Pulmonary artery endothelial cell (primary cell): Measurements from ENCODE around the gene TMIGD3. TPM values are rescaled to one million over a fixed set of nuclear protein-coding genes. Genes with fewer than 3 reads are reported as not detected.

ENCODE experiments used
- DNase-seq: peaks from one replicate; pipeline ENCODE4 v3.0.0-alpha.2; 2011; ENCODE audit warnings: low read depth, low spot score
- total RNA-seq: library from RNA; depleted of rRNA; stranded (reverse); fragments of >200 nt; gene quantifications from 2 replicates; pipeline ENCODE4 v1.2.3, GENCODE V29; 2014

Gene TMIGD3
- total RNA-seq, 1 donor from 2014 or later: not detected

DNA sequence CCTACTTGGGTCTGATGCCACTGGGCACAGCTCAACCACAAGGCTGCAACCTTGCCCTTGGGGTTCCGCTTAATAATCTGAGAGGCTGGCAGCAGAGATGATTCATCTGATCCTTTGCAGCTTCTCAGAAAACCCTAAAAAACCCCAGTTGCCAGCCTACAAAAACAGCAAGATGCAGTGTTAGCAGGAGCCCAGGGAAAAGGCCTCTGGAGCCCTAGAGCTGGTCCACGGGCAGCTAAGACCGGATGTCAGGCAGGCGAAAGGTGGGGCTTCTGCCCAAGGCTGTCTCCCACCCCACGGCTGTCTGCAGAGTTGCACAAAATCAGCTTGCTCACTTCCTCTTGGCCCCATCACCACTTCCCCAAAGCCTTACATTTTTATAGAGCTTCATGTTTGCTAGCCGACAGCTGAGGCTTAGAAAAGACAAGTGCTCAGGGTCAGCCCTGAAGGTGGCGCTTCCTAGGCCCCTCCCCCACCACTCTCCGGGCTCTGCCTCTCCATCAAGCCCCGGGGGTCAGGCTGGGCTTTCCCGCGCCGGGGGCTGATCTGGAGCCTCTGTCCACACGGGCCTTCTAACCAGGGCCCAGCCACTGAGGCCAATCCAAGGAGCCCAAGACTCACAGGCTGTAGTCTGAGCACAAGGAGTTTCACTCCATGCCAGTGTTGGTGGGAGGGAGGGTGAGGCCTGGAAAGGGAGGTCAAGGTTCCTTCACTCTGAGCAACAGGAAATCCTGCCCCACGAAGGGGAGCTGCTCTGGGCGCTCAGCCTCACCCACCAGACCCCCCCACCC, 4.2 kb upstream of the TMIGD3 start:
- no peak for DNase-seq

GRCh38 chr1:111506561-111506960, 3.1 kb upstream of the TMIGD3 start:
- DNase-seq: no peak

DNA sequence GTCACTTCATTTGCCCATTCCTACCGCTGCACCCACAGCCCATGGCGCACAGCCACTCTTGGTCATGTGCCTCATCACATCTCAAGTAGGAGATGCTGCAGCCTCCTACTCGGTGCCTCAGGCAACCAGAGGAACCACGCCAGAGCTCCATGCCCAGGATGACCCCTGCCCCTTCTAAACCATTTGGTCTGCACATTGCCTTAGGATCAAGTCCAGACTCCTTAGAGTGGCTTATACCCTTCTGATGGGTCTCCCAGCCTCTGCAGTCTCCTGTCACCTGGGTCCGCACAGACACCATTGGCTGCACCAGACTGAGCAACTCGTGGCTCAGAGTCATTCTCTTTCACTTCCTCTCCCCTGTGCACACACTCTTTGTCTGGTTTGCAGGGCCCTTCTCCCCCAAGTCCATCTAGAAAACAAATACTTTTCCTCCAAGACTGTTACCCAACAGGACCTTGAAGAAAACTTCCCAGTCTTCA, 2.2 kb upstream of the TMIGD3 start:
- no peak for DNase-seq

- DNase-seq: no peak
Observed at GRCh38 chr1:111504097-111504496, 664 bp upstream of the TMIGD3 start.

DNA sequence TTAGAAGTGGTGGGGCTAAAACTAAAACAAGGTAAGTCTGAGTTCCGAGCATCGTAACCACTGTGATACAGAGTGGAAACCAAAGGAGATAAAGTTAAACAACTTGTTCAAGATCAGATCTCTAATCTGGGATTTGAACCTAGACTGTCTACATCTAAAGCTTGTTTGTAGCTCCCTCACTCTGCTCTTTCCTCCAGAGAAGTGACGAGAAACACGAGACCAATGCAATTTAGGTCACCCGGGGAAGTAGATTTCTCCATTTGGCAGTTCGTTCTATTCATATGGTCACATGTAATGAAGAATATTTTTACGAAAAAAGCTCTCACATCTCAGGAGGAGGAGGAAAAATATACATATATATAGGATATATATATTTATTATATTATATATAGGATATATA, 1.8 kb downstream of the TMIGD3 start:
- DNase-seq: no peak

- DNase-seq: no peak
Observed at GRCh38 chr1:111499026-111499785, 4.2 kb downstream of the TMIGD3 start.

- DNase-seq: no peak
Observed at GRCh38 chr1:111497592-111497991, 5.8 kb downstream of the TMIGD3 start.

DNA sequence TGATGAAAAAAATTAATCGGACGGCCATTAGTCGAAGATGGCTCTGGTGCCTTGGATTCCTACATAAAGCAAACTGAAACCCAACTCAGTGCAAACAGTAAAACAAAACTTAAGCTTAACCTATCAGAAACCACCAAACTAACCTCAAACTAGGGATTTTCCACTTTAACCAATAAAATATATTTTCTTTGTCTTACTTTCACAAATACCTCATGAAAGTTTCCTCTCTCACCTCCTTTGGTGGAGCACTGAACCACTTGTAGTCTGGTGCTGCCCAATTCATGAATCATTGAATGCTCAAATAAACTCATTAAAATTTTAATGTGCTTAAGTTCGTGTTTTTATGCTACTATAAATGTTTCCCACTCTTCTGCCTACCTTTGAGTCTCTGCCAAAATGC, 7.0 kb downstream of the TMIGD3 start:
- no peak for DNase-seq

GRCh38 chr1:111491070-111491469, 12.4 kb downstream of the TMIGD3 start:
- no peak for DNase-seq

GRCh38 chr1:111490220-111490619, 13.2 kb downstream of the TMIGD3 start:
- DNase-seq: no peak

DNA sequence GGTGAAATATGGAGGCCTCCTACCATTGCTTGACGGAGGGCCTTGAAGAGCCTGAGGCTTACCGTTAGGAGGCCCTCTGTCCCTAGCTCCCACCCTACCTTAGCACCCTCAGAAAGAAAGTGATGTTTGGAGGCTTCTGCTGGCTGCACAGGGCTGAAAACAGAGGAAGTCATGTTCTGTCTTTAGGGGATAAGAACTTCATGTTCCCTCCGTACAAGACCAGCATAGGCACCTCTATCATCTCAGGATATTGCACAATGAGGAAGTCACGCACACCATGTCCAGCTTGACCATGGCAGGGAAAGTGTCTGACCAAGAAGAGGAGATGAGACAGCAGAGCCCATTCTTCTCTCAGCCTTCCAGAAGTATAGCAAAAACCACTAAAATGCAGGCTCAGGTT, 13.8 kb downstream of the TMIGD3 start:
- no peak for DNase-seq

- no peak for DNase-seq
Observed at GRCh38 chr1:111488669-111489068, 14.8 kb downstream of the TMIGD3 start.

GRCh38 chr1:111487133-111487532, 16.3 kb downstream of the TMIGD3 start:
- DNase-seq: no peak

DNA sequence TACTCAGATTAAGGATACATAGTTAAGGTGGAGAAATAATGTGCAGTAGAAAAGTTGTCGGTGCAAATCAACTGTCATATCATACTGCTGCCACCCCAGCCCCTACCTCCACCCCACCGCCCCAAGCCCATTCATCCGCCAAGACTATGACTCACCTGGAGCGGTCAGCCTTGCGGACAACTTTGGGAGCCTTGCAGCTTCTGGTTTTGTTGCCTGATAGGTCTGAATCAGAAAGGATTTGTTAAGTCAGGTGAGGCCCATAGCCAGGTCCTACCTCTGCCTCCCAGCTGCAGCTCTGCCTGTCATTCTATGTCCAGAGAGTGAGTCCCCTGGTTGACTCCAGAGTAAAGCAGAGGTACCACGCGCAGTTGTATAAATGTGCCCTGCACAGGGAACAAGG, 17.0 kb downstream of the TMIGD3 start:
- no peak for DNase-seq

GRCh38 chr1:111484391-111485026, 18.9 kb downstream of the TMIGD3 start:
- DNase-seq: no peak

- no peak for DNase-seq
Observed at GRCh38 chr1:111483876-111484275, 19.6 kb downstream of the TMIGD3 start.

- DNase-seq: no peak
Observed at GRCh38 chr1:111483166-111483565, 20.3 kb downstream of the TMIGD3 start.

DNA sequence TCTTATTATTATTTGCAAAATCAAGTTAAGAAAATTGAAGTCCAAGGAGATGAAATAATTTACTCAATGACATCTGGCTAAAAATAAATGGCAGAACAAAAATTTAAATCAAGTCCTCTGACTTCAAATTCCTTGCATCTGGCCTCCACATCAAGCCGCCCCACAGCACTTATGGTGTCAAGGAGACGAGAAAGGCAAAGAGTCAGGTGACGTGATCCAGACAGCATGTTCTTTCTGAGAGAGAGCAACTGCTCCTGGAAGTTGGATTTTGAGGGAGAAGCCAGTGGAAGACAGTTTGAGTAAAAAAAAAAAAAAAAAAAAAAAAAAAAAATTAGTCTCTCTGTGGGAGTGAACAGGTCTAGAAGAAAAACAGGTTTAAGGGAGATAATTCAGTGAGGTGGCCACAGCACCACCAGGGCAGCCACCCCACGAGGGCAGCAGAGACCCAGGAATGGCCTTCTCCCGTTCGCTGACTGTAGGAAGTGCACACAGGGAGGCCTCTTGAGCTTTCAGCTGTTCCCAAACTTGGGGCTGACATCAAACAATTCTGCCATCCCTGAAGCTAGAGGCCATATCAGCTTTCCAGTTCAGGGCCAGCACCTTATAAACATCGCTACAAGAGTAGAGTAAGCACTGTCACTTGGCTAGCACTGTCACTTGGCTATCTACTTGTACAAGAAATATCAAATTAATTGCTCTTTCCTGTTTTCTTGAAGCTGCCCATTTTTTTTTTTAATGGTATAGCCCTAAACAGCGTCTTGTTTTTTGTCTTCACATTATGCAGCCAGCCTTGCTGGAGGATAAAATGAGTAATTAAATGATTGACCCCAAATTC, 21.8 kb downstream of the TMIGD3 start:
- no peak for DNase-seq

GRCh38 chr1:111480674-111481073, 22.8 kb downstream of the TMIGD3 start:
- no peak for DNase-seq

DNA sequence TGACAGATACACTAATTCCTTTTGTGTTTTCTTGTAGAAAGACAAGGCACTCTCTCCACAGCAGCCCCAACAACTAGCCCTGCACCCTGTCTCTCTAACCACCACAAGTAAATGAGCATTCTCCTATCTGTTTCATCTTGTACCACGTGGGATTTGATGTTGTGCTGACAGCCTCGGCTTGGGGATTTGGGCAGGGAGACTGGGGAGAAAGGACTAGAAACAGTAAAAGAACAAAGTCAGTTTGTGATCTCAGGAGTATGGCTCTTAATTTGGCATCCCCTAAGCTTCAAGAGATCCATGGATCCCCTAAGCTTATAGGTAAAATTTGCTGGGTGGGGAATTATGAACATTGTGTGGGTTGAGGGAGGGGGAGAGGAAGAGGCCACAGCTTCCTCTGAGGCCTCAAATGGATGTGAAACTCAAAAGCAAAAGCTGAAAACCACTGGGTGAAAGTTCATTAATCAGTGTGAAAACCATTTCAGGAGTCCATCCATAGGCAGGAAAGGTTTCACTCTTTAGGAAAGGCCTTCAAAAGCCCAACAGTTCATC, 26.6 kb downstream of the TMIGD3 start:
- DNase-seq: no peak

DNA sequence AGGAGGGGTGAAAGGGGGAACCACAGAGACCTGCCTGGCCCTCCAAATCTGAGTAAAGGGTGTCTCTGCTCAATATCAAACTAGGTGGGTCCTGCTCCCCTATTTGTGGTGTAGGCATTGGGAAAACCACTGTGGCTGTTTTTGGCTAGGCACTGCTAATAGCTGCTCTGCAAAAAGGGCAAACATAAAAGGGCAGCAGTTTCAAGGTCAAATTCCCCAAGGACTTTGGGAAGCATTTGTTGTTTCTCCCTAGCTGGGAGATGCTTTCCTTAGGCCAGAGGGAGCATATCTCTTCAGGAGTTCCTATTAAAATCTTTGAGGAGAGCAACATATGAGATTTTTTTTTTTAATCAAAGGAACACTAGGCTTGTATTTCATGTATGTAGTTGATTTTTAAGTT, 27.2 kb downstream of the TMIGD3 start:
- no peak for DNase-seq
